SU-DHL-6 (cell line): ENCODE measurements around the gene GPC3.

Source experiments
- H2AFZ ChIP-seq: fragments of 200-600 bp; sonication (generic); 2 replicates; pipeline ENCODE4 v1.6.1; 2014; ENCODE audit warnings: low read depth, mild to moderate bottlenecking, moderate library complexity, mixed read lengths, antibody characterized with exemption, low read length; ENCODE audit not compliant: severe bottlenecking
- H3F3A ChIP-seq: fragments of 200-600 bp; shearing (Covaris generic); 2 replicates; pipeline ENCODE4 v1.6.0; 2016; ENCODE audit warnings: antibody characterized with exemption, mild to moderate bottlenecking; ENCODE audit not compliant: insufficient read depth
- H3K27ac ChIP-seq: fragments of 200-600 bp; sonication (generic); 2 replicates; pipeline ENCODE4 v1.5.1; 2016; ENCODE audit warnings: low read depth, mild to moderate bottlenecking, low read length, moderate library complexity, mixed read lengths
- H3K27me3 ChIP-seq: fragments of 200-600 bp; sonication (generic), shearing (Covaris generic); 2 replicates; pipeline ENCODE4 v1.6.0; 2014; ENCODE audit warnings: mild to moderate bottlenecking, low read length
- H3K36me3 ChIP-seq: fragments of 200-600 bp; sonication (generic); 2 replicates; pipeline ENCODE4 v1.6.1; 2014; ENCODE audit warnings: mild to moderate bottlenecking, low read length, mixed read lengths
- H3K4me2 ChIP-seq: fragments of 300-600, 200-600 bp; shearing (Covaris generic), sonication (generic); 2 replicates; pipeline ENCODE4 v1.6.0; 2014; ENCODE audit warnings: low read length, low read depth, mild to moderate bottlenecking; ENCODE audit not compliant: poor library complexity, severe bottlenecking
- H3K4me3 ChIP-seq: fragments of 200-600 bp; sonication (generic); 2 replicates; pipeline ENCODE4 v1.5.1; 2014; ENCODE audit warnings: antibody characterized with exemption, low read length, mild to moderate bottlenecking, mixed read lengths; ENCODE audit not compliant: insufficient read depth, poor library complexity, severe bottlenecking
- H3K79me2 ChIP-seq: fragments of 200-600 bp; sonication (generic); 2 replicates; pipeline ENCODE4 v1.6.1; 2014; ENCODE audit warnings: mild to moderate bottlenecking, low read length, moderate library complexity; ENCODE audit not compliant: insufficient read depth
- H3K9ac ChIP-seq: fragments of 200-600 bp; sonication (generic); 2 replicates; pipeline ENCODE4 v1.7.0; 2014; ENCODE audit warnings: mild to moderate bottlenecking, low read length
- H3K9me2 ChIP-seq: fragments of 200-600 bp; sonication (generic); replicated peaks from 2 replicates; pipeline ENCODE4 v1.6.1; 2014; ENCODE audit warnings: low read length; ENCODE audit not compliant: insufficient read depth
- H3K9me3 ChIP-seq: fragments of 200-600 bp; sonication (generic); 2 replicates; pipeline ENCODE4 v1.6.1; 2014; ENCODE audit warnings: low read length, mixed read lengths; ENCODE audit not compliant: insufficient read depth
- H4K20me1 ChIP-seq: fragments of 200-600 bp; sonication (generic); 2 replicates; pipeline ENCODE4 v1.6.1; 2014; ENCODE audit warnings: low read depth, mild to moderate bottlenecking, antibody characterized with exemption, low read length, moderate library complexity, mixed read lengths
- CTCF ChIP-seq: fragments of 200-600 bp; sonication (generic); IDR thresholded peaks from one replicate; pipeline ENCODE4 v1.5.1; 2017; ENCODE audit warnings: antibody characterized with exemption, mild to moderate bottlenecking, low read length, moderate library complexity; ENCODE audit not compliant: insufficient read depth, poor library complexity, severe bottlenecking
- EZH2phosphoT487 ChIP-seq: fragments of 200-600 bp; sonication (generic), shearing (Covaris generic); conservative IDR thresholded peaks from 2 replicates; pipeline ENCODE4 v1.6.1; 2018; ENCODE audit warnings: mild to moderate bottlenecking, antibody characterized with exemption, low read length, moderate library complexity, mixed read lengths

The GPC3 gene

GRCh38 chrX:133971586-133971985 lies 13.8 kb downstream of the GPC3 start:
- Histone ChIP-seq H3K27ac (no peak overlapping the region), H3K9ac (no peak overlapping the region), H3K4me2 (no peak overlapping the region), H3K27me3 (no peaks in the 10 kb centered on the region), H3K9me3 (no peaks in the 10 kb centered on the region), H2AFZ (no peak overlapping the region), H3F3A (no peaks in the 10 kb centered on the region), H3K9me2 (no peaks in the 10 kb centered on the region), H4K20me1 (no peaks in the 10 kb centered on the region), H3K4me3 (no peak overlapping the region), H3K79me2 (no peaks in the 10 kb centered on the region), H3K36me3 (no peaks in the 10 kb centered on the region)
- no peak for TF ChIP-seq EZH2phosphoT487
- no peak for TF ChIP-seq CTCF

- TF ChIP-seq CTCF (no peak), EZH2phosphoT487 (no peak)
- no peaks in the 10 kb centered on the region for H3K9me3 ChIP-seq
- no peak overlapping the region for H3K27ac ChIP-seq
- no peaks in the 10 kb centered on the region for H3K9me2 ChIP-seq
- no peak overlapping the region for H3K4me3 ChIP-seq
- no peaks in the 10 kb centered on the region for H3K36me3 ChIP-seq
- H4K20me1 ChIP-seq, result no peaks in the 10 kb centered on the region
- H3K4me2 ChIP-seq, result no peak overlapping the region
- H3F3A ChIP-seq, result no peaks in the 10 kb centered on the region
- no peaks in the 10 kb centered on the region for H3K27me3 ChIP-seq
- H2AFZ ChIP-seq, result no peak overlapping the region
- no peak overlapping the region for H3K9ac ChIP-seq
- no peaks in the 10 kb centered on the region for H3K79me2 ChIP-seq
Observed at GRCh38 chrX:133970076-133970475, 15.3 kb downstream of the GPC3 start.

GRCh38 chrX:133969191-133969590 lies 16.2 kb downstream of the GPC3 start:
- H3K9ac ChIP-seq, result no peak overlapping the region
- H2AFZ ChIP-seq, result no peak overlapping the region
- H3K4me3 ChIP-seq, result no peak overlapping the region
- no peak overlapping the region for H3K27ac ChIP-seq
- H3K27me3 ChIP-seq, result no peaks in the 10 kb centered on the region
- H3K9me3 ChIP-seq, result no peaks in the 10 kb centered on the region
- H3K79me2 ChIP-seq, result no peaks in the 10 kb centered on the region
- H3K9me2 ChIP-seq, result no peaks in the 10 kb centered on the region
- no peak for TF ChIP-seq CTCF
- no peak for TF ChIP-seq EZH2phosphoT487
- no peak overlapping the region for H3K4me2 ChIP-seq
- H4K20me1 ChIP-seq, result no peaks in the 10 kb centered on the region
- no peaks in the 10 kb centered on the region for H3F3A ChIP-seq
- no peaks in the 10 kb centered on the region for H3K36me3 ChIP-seq

GRCh38 chrX:133968109-133968508 lies 17.3 kb downstream of the GPC3 start:
- Histone ChIP-seq H3K9me3 (no peaks in the 10 kb centered on the region), H3K79me2 (no peaks in the 10 kb centered on the region), H3K36me3 (no peaks in the 10 kb centered on the region), H3K27me3 (no peaks in the 10 kb centered on the region), H3F3A (no peaks in the 10 kb centered on the region), H3K9ac (no peak overlapping the region), H3K9me2 (no peaks in the 10 kb centered on the region), H2AFZ (no peak overlapping the region), H4K20me1 (no peaks in the 10 kb centered on the region), H3K27ac (no peak overlapping the region), H3K4me2 (no peak overlapping the region), H3K4me3 (no peak overlapping the region)
- TF ChIP-seq CTCF (no peak), EZH2phosphoT487 (no peak)
